NK-92 (cell line): ENCODE results near the gene UTY.

ENCODE experiments used
- DNase-seq: peaks from one replicate; lab custom pipeline; 2025; ENCODE audit not compliant: unreplicated experiment; lab: John Stamatoyannopoulos, UW

Gene UTY

GRCh38 chrY:13416869-13417661 lies 62.8 kb downstream of the UTY start:
- DNase-seq: no peak

GRCh38 chrY:13415556-13415955 lies 64.3 kb downstream of the UTY start:
- no peak for DNase-seq

- DNase-seq: no peak
Measured at GRCh38 chrY:13398876-13399275, 81.0 kb downstream of the UTY start.

GRCh38 chrY:13381110-13381683 lies 98.6 kb downstream of the UTY start:
- DNase-seq: no peak

- no peak for DNase-seq
Measured at GRCh38 chrY:13370868-13371800, 108.7 kb downstream of the UTY start.

- no peak for DNase-seq
Measured at GRCh38 chrY:13370245-13370644, 109.6 kb downstream of the UTY start.

- no peak for DNase-seq
Measured at GRCh38 chrY:13368513-13368845, 111.4 kb downstream of the UTY start.

GRCh38 chrY:13363641-13364040 lies 116.2 kb downstream of the UTY start:
- no peak for DNase-seq

GRCh38 chrY:13362662-13363061 lies 117.2 kb downstream of the UTY start:
- DNase-seq: no peak

- DNase-seq: no peak
Measured at GRCh38 chrY:13361656-13362636, 117.9 kb downstream of the UTY start.

- no peak for DNase-seq
Measured at GRCh38 chrY:13351443-13351842, 128.4 kb downstream of the UTY start.

GRCh38 chrY:13347106-13347505 lies 132.7 kb downstream of the UTY start:
- DNase-seq: no peak

GRCh38 chrY:13345549-13345948 lies 134.3 kb downstream of the UTY start:
- no peak for DNase-seq

- no peak for DNase-seq
Measured at GRCh38 chrY:13343307-13343946, 136.4 kb downstream of the UTY start.

- no peak for DNase-seq
Measured at GRCh38 chrY:13339939-13340338, 139.9 kb downstream of the UTY start.

GRCh38 chrY:13339381-13339780 lies 140.5 kb downstream of the UTY start:
- DNase-seq: no peak

GRCh38 chrY:13338711-13339110 lies 141.1 kb downstream of the UTY start:
- DNase-seq: no peak

- no peak for DNase-seq
Measured at GRCh38 chrY:13337934-13338333, 141.9 kb downstream of the UTY start.

GRCh38 chrY:13333791-13334190 lies 146.0 kb downstream of the UTY start:
- no peak for DNase-seq

GRCh38 chrY:13330651-13331050 lies 149.2 kb downstream of the UTY start:
- no peak for DNase-seq
